Activated T-helper 2 cell treated with anti-CD3 and anti-CD28 coated beads, Interferon-gamma antibody, Interleukin-2, Interleukin-4, amounts not matched to agents 10 μg/mL and 5 μg/mL and 100 μg/mL, durations not matched to agents 14 hours and 24 hours and 36 hours (primary cell): ENCODE data around the gene GTF3C4. TPM values are rescaled to one million over a fixed set of nuclear protein-coding genes. Genes with fewer than 3 reads are reported as not detected.

Experiments
- DNase-seq: peaks from one replicate; pipeline ENCODE4 v3.0.0; 2021; ENCODE audit warnings: low spot score
- H3K27ac Mint-ChIP-seq: one replicate; pipeline ENCODE4 v1.8.0; 2021; ENCODE audit warnings: mixed read lengths
- H3K27me3 Mint-ChIP-seq: one replicate; pipeline ENCODE4 v1.8.0; 2021; ENCODE audit warnings: low read depth, mixed read lengths
- H3K36me3 Mint-ChIP-seq: one replicate; pipeline ENCODE4 v1.8.0; 2021; ENCODE audit warnings: low read depth, mixed read lengths
- H3K4me1 Mint-ChIP-seq: one replicate; pipeline ENCODE4 v1.8.0; 2021; ENCODE audit warnings: low read depth, mixed read lengths
- H3K4me3 Mint-ChIP-seq: one replicate; pipeline ENCODE4 v1.8.0; 2021; ENCODE audit warnings: low read depth, mild to moderate bottlenecking, moderate library complexity, mixed read lengths
- H3K9me3 Mint-ChIP-seq: one replicate; pipeline ENCODE4 v1.8.0; 2021; ENCODE audit warnings: mixed read lengths
- intact Hi-C: fragments of 100-400 bp; cut with micrococcal nuclease; formaldehyde crosslinking; loops from one replicate; pipeline ENCODE4 v1.15.1; 2023
- total RNA-seq: library from RNA; stranded (reverse); gene quantifications from 2 replicates; pipeline ENCODE4 v1.2.3, GENCODE V29; 2022

GTF3C4 gene
- total RNA-seq, 1 donor from 2014 or later, result 17.7 TPM

- H3K4me1 Mint-ChIP-seq, result peaks cover 1% of the 10 kb centered on the region
- no peak for DNase-seq
- H3K36me3 Mint-ChIP-seq, result peaks cover 47% of the 10 kb centered on the region
- H3K27ac Mint-ChIP-seq, result no peak overlapping the region
- H3K9me3 Mint-ChIP-seq, result no peaks in the 10 kb centered on the region
- no peak overlapping the region for H3K4me3 Mint-ChIP-seq
- intact Hi-C loops, result no loop called here
- no peaks in the 10 kb centered on the region for H3K27me3 Mint-ChIP-seq
These were observed 32.5 kb upstream of the GTF3C4 start for GRCh38 chr9:132637801-132638200.

- intact Hi-C loops, result no loop called here
- H3K36me3 Mint-ChIP-seq, result peaks cover 48% of the 10 kb centered on the region
These were observed 32.0 kb upstream of the GTF3C4 start for GRCh38 chr9:132638240-132638639.

GRCh38 chr9:132639322-132639721, 30.9 kb upstream of the GTF3C4 start:
- peaks cover 51% of the 10 kb centered on the region for H3K36me3 Mint-ChIP-seq
- no peaks in the 10 kb centered on the region for H3K9me3 Mint-ChIP-seq
- H3K4me1 Mint-ChIP-seq, result no peaks in the 10 kb centered on the region
- H3K27me3 Mint-ChIP-seq, result no peaks in the 10 kb centered on the region
- no peak overlapping the region for H3K4me3 Mint-ChIP-seq
- intact Hi-C loops, result no loop called here
- H3K27ac Mint-ChIP-seq, result no peak overlapping the region
- no peak for DNase-seq

More at GRCh38 chr9:132638240-132638639, 32.0 kb upstream of the GTF3C4 start:
- DNase-seq, result no peak
- Mint-ChIP-seq H3K9me3 (no peaks in the 10 kb centered on the region), H3K27me3 (no peaks in the 10 kb centered on the region), H3K4me1 (peaks cover 1% of the 10 kb centered on the region), H3K4me3 (no peak overlapping the region), H3K27ac (no peak overlapping the region)

- Mint-ChIP-seq H3K27ac (no peak overlapping the region), H3K9me3 (no peaks in the 10 kb centered on the region), H3K36me3 (peaks cover 69% of the 10 kb centered on the region), H3K4me3 (no peak overlapping the region), H3K4me1 (no peaks in the 10 kb centered on the region), H3K27me3 (no peaks in the 10 kb centered on the region)
- intact Hi-C loops, result no loop called here
- no peak for DNase-seq
These were observed 29.0 kb upstream of the GTF3C4 start for GRCh38 chr9:132641216-132641615.

DNA sequence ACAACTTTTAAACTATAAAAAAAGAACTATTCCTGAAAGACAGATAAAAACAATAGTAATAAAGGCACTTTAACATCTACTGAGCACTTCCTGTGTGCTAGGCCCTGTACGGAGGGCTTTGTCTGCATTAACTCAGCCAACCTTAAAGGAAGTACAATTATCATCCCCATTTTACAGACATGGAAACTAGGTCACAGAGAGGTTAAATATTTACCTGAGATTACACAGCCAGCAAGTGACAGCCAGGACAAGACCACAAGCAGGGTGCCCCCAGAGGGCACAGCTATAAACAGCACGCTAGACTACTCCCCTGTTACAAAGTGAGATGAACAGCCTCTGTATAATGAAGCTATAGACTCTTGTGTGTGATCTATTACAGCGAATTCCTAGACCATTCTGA, 26.0 kb upstream of the GTF3C4 start:
- H3K9me3 Mint-ChIP-seq, result no peaks in the 10 kb centered on the region
- no peak for DNase-seq
- H3K27ac Mint-ChIP-seq, result no peak overlapping the region
- no peaks in the 10 kb centered on the region for H3K27me3 Mint-ChIP-seq
- H3K4me3 Mint-ChIP-seq, result no peak overlapping the region
- intact Hi-C loops, result no loop called here
- H3K4me1 Mint-ChIP-seq, result peaks cover 5% of the 10 kb centered on the region
- H3K36me3 Mint-ChIP-seq, result peaks cover 83% of the 10 kb centered on the region

GRCh38 chr9:132645306-132645705, 25.0 kb upstream of the GTF3C4 start:
- H3K36me3 Mint-ChIP-seq, result peaks cover 81% of the 10 kb centered on the region

GRCh38 chr9:132645711-132646110, 24.6 kb upstream of the GTF3C4 start:
- intact Hi-C loops, result no loop called here
- DNase-seq, result no peak
- Mint-ChIP-seq H3K27ac (no peak overlapping the region), H3K36me3 (peaks cover 83% of the 10 kb centered on the region), H3K27me3 (no peaks in the 10 kb centered on the region), H3K4me1 (peaks cover 5% of the 10 kb centered on the region), H3K9me3 (no peaks in the 10 kb centered on the region), H3K4me3 (no peak overlapping the region)

More at GRCh38 chr9:132645306-132645705, 25.0 kb upstream of the GTF3C4 start:
- Mint-ChIP-seq H3K9me3 (no peaks in the 10 kb centered on the region), H3K27me3 (no peaks in the 10 kb centered on the region), H3K4me3 (no peak overlapping the region), H3K27ac (no peak overlapping the region), H3K4me1 (peaks cover 5% of the 10 kb centered on the region)
- DNase-seq, result no peak
- intact Hi-C loops, result no loop called here

DNA sequence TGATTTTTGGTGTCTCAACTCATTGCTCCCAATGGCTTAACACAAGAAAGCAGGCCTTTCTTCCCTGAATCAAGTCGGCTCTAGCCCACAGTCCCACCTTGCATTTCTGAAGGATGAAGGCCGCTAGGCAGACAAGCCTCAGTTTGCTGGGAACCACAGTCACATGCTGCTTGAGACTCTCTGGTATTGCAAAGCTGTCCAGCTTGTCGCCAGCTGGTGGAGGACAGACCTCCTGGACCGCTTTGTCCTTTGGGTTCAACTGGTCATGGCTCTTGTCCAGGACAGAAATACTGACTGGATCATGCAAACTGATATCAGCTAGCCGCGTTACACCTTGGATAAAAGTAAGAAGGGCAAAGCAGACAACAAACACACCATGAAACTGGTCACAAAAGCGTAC, 23.5 kb upstream of the GTF3C4 start:
- Mint-ChIP-seq H3K27ac (no peak overlapping the region), H3K4me1 (peaks cover 5% of the 10 kb centered on the region), H3K27me3 (no peaks in the 10 kb centered on the region), H3K36me3 (peaks cover 81% of the 10 kb centered on the region), H3K9me3 (no peaks in the 10 kb centered on the region), H3K4me3 (no peak overlapping the region)
- intact Hi-C loops, result no loop called here
- no peak for DNase-seq

DNA sequence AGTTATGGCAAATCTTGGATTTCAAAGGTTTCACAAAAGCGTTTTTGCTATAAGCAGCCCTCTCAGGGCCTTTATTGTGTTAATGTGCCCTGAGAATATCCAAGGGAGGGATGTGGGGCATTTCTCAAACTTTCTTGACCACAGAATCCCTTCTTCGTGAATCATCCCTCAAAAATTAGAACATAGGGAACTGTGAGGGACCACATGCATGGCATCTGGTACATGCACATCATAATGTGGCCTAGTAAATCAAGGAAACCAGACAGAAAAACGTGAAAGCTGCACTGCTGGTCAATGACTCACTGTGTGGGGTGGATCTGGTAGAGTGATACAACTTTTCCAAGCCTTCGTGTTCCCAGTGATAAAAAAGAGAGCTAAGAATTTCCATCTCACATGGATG, 22.9 kb upstream of the GTF3C4 start:
- Mint-ChIP-seq H3K27me3 (no peaks in the 10 kb centered on the region), H3K4me3 (no peak overlapping the region), H3K27ac (peak overlapping the region; percentile 11), H3K4me1 (peaks cover 5% of the 10 kb centered on the region), H3K9me3 (no peaks in the 10 kb centered on the region), H3K36me3 (peaks cover 76% of the 10 kb centered on the region)
- DNase-seq, result no peak
- intact Hi-C loops, result no loop called here

DNA sequence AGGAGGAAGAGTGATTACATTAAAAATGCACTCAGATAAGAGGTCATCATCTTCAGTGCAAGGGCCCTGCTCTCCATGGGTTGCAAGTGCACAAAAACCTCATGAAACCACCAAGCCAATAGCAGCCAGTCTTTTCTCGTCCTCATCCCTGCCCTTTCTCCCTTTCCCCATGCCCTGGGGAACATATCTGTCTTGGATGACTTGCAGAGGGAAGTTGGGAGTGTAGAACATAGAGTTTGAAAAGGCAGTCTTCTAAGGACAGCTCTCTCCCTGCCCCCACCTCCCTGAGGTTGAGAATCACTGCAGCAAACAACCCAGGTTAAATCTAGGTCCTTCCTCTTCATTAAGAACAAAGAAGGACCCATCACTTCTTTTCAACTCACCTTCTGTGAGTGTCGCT, 22.5 kb upstream of the GTF3C4 start:
- peak overlapping the region; percentile 11 for H3K27ac Mint-ChIP-seq
- no peak for DNase-seq

GRCh38 chr9:132648283-132648682, 22.0 kb upstream of the GTF3C4 start:
- intact Hi-C loops, result no loop called here
- H3K27me3 Mint-ChIP-seq, result no peaks in the 10 kb centered on the region
- peaks cover 75% of the 10 kb centered on the region for H3K36me3 Mint-ChIP-seq
- DNase-seq, result no peak
- peaks cover 5% of the 10 kb centered on the region for H3K4me1 Mint-ChIP-seq
- no peak overlapping the region for H3K27ac Mint-ChIP-seq
- H3K4me3 Mint-ChIP-seq, result no peak overlapping the region
- H3K9me3 Mint-ChIP-seq, result no peaks in the 10 kb centered on the region

More for the DNA sequence above, 22.5 kb upstream of the GTF3C4 start:
- intact Hi-C loops, result no loop called here
- no peak overlapping the region for H3K4me3 Mint-ChIP-seq
- peaks cover 79% of the 10 kb centered on the region for H3K36me3 Mint-ChIP-seq
- no peaks in the 10 kb centered on the region for H3K27me3 Mint-ChIP-seq
- peaks cover 5% of the 10 kb centered on the region for H3K4me1 Mint-ChIP-seq
- H3K9me3 Mint-ChIP-seq, result no peaks in the 10 kb centered on the region

GRCh38 chr9:132648685-132649084, 21.6 kb upstream of the GTF3C4 start:
- intact Hi-C loops, result no loop called here
- no peak overlapping the region for H3K27ac Mint-ChIP-seq
- no peaks in the 10 kb centered on the region for H3K27me3 Mint-ChIP-seq
- H3K36me3 Mint-ChIP-seq, result peaks cover 71% of the 10 kb centered on the region
- H3K4me3 Mint-ChIP-seq, result no peak overlapping the region
- H3K4me1 Mint-ChIP-seq, result peaks cover 5% of the 10 kb centered on the region
- H3K9me3 Mint-ChIP-seq, result no peaks in the 10 kb centered on the region
- no peak for DNase-seq

- Mint-ChIP-seq H3K4me1 (peaks cover 7% of the 10 kb centered on the region), H3K27me3 (no peaks in the 10 kb centered on the region), H3K36me3 (peaks cover 55% of the 10 kb centered on the region), H3K27ac (no peak overlapping the region), H3K4me3 (no peak overlapping the region), H3K9me3 (no peaks in the 10 kb centered on the region)
- intact Hi-C loops, result no loop called here
- DNase-seq, result no peak
These were observed 19.0 kb upstream of the GTF3C4 start for GRCh38 chr9:132651259-132651658.

DNA sequence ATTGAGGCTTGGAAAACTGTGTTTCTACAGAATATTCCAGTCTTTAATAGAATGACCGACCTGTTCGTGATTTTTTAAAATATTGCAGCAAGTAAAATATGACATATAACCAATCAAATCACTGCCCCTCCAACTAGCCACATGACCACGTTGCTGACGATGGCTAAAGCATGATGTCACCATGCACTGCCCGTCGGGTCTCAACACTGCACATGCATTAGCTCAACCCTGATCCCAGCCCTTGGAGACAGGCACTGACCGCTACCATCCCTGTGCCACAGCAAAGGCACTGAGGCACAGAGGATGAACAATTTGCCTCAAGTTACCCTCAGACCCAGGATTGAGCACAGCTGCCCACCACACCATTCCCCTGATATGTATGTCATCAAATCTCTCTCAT, 14.0 kb upstream of the GTF3C4 start:
- no peaks in the 10 kb centered on the region for H3K9me3 Mint-ChIP-seq
- no peak for DNase-seq
- intact Hi-C loops, result no loop called here
- no peaks in the 10 kb centered on the region for H3K27me3 Mint-ChIP-seq
- H3K27ac Mint-ChIP-seq, result no peak overlapping the region
- peaks cover 2% of the 10 kb centered on the region for H3K4me1 Mint-ChIP-seq
- H3K4me3 Mint-ChIP-seq, result no peak overlapping the region
- H3K36me3 Mint-ChIP-seq, result peaks cover 43% of the 10 kb centered on the region
